Mesenchymal stem cell (in vitro differentiated cells and primary cell): ENCODE results near the gene PURA.

Experiments
- DNase-seq: peaks from one replicate; pipeline ENCODE4 v3.0.0-alpha.2; 2013
- H2AFZ ChIP-seq: one replicate; pipeline ENCODE4 v1.6.1; 2013; ENCODE audit warnings: low read depth, mild to moderate bottlenecking, control low read depth, inconsistent platforms, low read length, moderate library complexity
- H2AK5ac ChIP-seq: 2 replicates; pipeline ENCODE4 v1.6.1; 2013; ENCODE audit warnings: low read length, moderate library complexity, mild to moderate bottlenecking, inconsistent platforms; ENCODE audit not compliant: severe bottlenecking
- H2BK120ac ChIP-seq: one replicate; pipeline ENCODE4 v1.6.1; 2013; ENCODE audit warnings: low read depth, mild to moderate bottlenecking, inconsistent platforms, low read length, moderate library complexity
- H2BK12ac ChIP-seq, 2 experiments: one replicate each; pipeline ENCODE4 v1.6.1; 2013; ENCODE audit warnings: inconsistent platforms in 2 of 2, low read length in 2 of 2, mild to moderate bottlenecking in 2 of 2, moderate library complexity in 2 of 2, control low read depth in 1 of 2
- H2BK15ac ChIP-seq: one replicate; pipeline ENCODE4 v1.6.1; 2013; ENCODE audit warnings: mild to moderate bottlenecking, low read depth, inconsistent platforms; ENCODE audit not compliant: poor library complexity, severe bottlenecking
- H2BK5ac ChIP-seq: 2 replicates; pipeline ENCODE4 v1.6.1; 2013; ENCODE audit warnings: low read depth, mild to moderate bottlenecking, low read length, control low read depth, inconsistent platforms; ENCODE audit not compliant: poor library complexity, severe bottlenecking
- H3K14ac ChIP-seq, 2 experiments: one replicate each; pipeline ENCODE4 v1.6.1; 2013; ENCODE audit warnings: inconsistent platforms in 2 of 2, low read length in 2 of 2, control low read depth in 1 of 2, mild to moderate bottlenecking in 1 of 2, moderate library complexity in 1 of 2
- H3K18ac ChIP-seq, 2 experiments: one replicate each; pipeline ENCODE4 v1.6.1; 2013; ENCODE audit warnings: inconsistent platforms in 2 of 2, low read length in 2 of 2, control low read depth in 1 of 2, low read depth in 1 of 2, mild to moderate bottlenecking in 1 of 2
- H3K23ac ChIP-seq, 2 experiments: one replicate each; pipeline ENCODE4 v1.6.1; 2013; ENCODE audit warnings: inconsistent platforms in 2 of 2, low read length in 2 of 2, mild to moderate bottlenecking in 2 of 2, moderate library complexity in 2 of 2, control low read depth in 1 of 2
- H3K27ac ChIP-seq: 2 replicates; pipeline ENCODE4 v1.5.1; 2013; ENCODE audit warnings: mild to moderate bottlenecking, moderate library complexity, low read length, control low read depth, inconsistent platforms; ENCODE audit not compliant: poor library complexity, severe bottlenecking
- H3K27me3 ChIP-seq, 2 experiments: 2 replicates each; pipeline versions ENCODE4 v1.6.1 to v1.7.0; 2013; ENCODE audit warnings: low read length in 2 of 2, mild to moderate bottlenecking in 2 of 2, moderate library complexity in 2 of 2, control low read depth in 1 of 2, inconsistent platforms in 1 of 2; ENCODE audit not compliant: control insufficient read depth in 1 of 2, insufficient read depth in 1 of 2
- H3K36me3 ChIP-seq, 2 experiments: 2 replicates each; pipeline versions ENCODE4 v1.6.1 to v1.7.0; 2013; ENCODE audit warnings: low read length in 2 of 2, control low read depth in 1 of 2, inconsistent platforms in 1 of 2, low read depth in 1 of 2, mild to moderate bottlenecking in 1 of 2; ENCODE audit not compliant: insufficient read depth in 2 of 2, control insufficient read depth in 1 of 2
- H3K4ac ChIP-seq, 2 experiments: one replicate each; pipeline ENCODE4 v1.6.1; 2013; ENCODE audit warnings: inconsistent platforms in 2 of 2, low read length in 2 of 2, mild to moderate bottlenecking in 2 of 2, moderate library complexity in 2 of 2, control low read depth in 1 of 2, low read depth in 1 of 2
- H3K4me1 ChIP-seq: 2 replicates; pipeline ENCODE4 v1.6.1; 2013; ENCODE audit warnings: low read depth, low read length, control low read depth; ENCODE audit not compliant: control insufficient read depth, insufficient read depth
- H3K4me2 ChIP-seq: 2 replicates; pipeline ENCODE4 v1.6.1; 2013; ENCODE audit warnings: low read length, mild to moderate bottlenecking, inconsistent platforms; ENCODE audit not compliant: poor library complexity, severe bottlenecking
- H3K4me3 ChIP-seq, 2 experiments: 2 replicates each; pipeline versions ENCODE4 v1.5.1 to v1.7.0; 2013; ENCODE audit warnings: low read length in 2 of 2, mild to moderate bottlenecking in 2 of 2, control low read depth in 1 of 2, low read depth in 1 of 2; ENCODE audit not compliant: insufficient read depth in 1 of 2
- H3K79me1 ChIP-seq: replicated peaks from 2 replicates; pipeline ENCODE4 v1.6.1; 2013; ENCODE audit warnings: mild to moderate bottlenecking, control low read depth, low read length, inconsistent platforms; ENCODE audit not compliant: poor library complexity, severe bottlenecking
- H3K9ac ChIP-seq: 2 replicates; pipeline ENCODE4 v1.7.0; 2013; ENCODE audit warnings: mild to moderate bottlenecking, low read length, moderate library complexity
- H3K9me3 ChIP-seq: 2 replicates; pipeline ENCODE4 v1.7.0; 2013; ENCODE audit warnings: mild to moderate bottlenecking, low read length; ENCODE audit not compliant: control insufficient read depth
- H4K8ac ChIP-seq: one replicate; pipeline ENCODE4 v1.6.1; 2013; ENCODE audit warnings: inconsistent platforms, mild to moderate bottlenecking, low read length, moderate library complexity
- H4K91ac ChIP-seq: one replicate; pipeline ENCODE4 v1.6.1; 2013; ENCODE audit warnings: mild to moderate bottlenecking, low read length, inconsistent platforms
- WGBS: methylation state at CpG from one replicate; pipeline ENCODE4 v1.1.7; 2013; ENCODE audit warnings: mixed read lengths; 5-methylcytosine and 5-hydroxymethylcytosine counted together

PURA gene

GRCh38 chr5:140134277-140134935, 20.5 kb downstream of the PURA start:
- no peaks in the 10 kb centered on the region for H3K4me1 ChIP-seq
- no peak overlapping the region for H2AK5ac ChIP-seq
- H3K27ac ChIP-seq, result no peak overlapping the region
- H2BK15ac ChIP-seq, result no peak overlapping the region
- H2AFZ ChIP-seq, result no peak overlapping the region
- H3K79me1 ChIP-seq, result peaks cover 29% of the 10 kb centered on the region
- no peak overlapping the region for H4K8ac ChIP-seq
- no peak overlapping the region for H3K4me3 ChIP-seq
- H3K14ac ChIP-seq, result no peak overlapping the region
- H3K9ac ChIP-seq, result no peak overlapping the region
- H2BK120ac ChIP-seq, result no peak overlapping the region
- H4K91ac ChIP-seq, result no peak overlapping the region
- no peak overlapping the region for H2BK12ac ChIP-seq
- WGBS, result 78% methylated on average over 2 of the region's 2 CpGs
- H3K4ac ChIP-seq, result no peak overlapping the region
- DNase-seq, result no peak
- H3K4me2 ChIP-seq, result no peak overlapping the region
- H3K9me3 ChIP-seq, result no peaks in the 10 kb centered on the region
- no peaks in the 10 kb centered on the region for H3K27me3 ChIP-seq
- no peaks in the 10 kb centered on the region for H3K36me3 ChIP-seq
- no peak overlapping the region for H3K23ac ChIP-seq
- no peak overlapping the region for H3K18ac ChIP-seq
- H2BK5ac ChIP-seq, result no peak overlapping the region

GRCh38 chr5:140135127-140135526, 21.2 kb downstream of the PURA start:
- Histone ChIP-seq H3K4me3 (no peak overlapping the region), H3K23ac (no peak overlapping the region), H2BK120ac (no peak overlapping the region), H2BK15ac (no peak overlapping the region), H4K8ac (no peak overlapping the region), H3K36me3 (no peaks in the 10 kb centered on the region), H3K27me3 (no peaks in the 10 kb centered on the region), H4K91ac (no peak overlapping the region), H2AFZ (no peak overlapping the region), H3K9ac (no peak overlapping the region), H3K4me2 (no peak overlapping the region), H2BK12ac (no peak overlapping the region), H3K79me1 (peaks cover 25% of the 10 kb centered on the region), H3K4me1 (no peaks in the 10 kb centered on the region), H2AK5ac (no peak overlapping the region), H3K18ac (no peak overlapping the region), H3K27ac (no peak overlapping the region), H3K9me3 (no peaks in the 10 kb centered on the region), H3K14ac (no peak overlapping the region), H3K4ac (no peak overlapping the region), H2BK5ac (no peak overlapping the region)
- no peak for DNase-seq

GRCh38 chr5:140136624-140137023, 22.7 kb downstream of the PURA start:
- no peak overlapping the region for H3K4ac ChIP-seq
- no peaks in the 10 kb centered on the region for H3K4me1 ChIP-seq
- H2AFZ ChIP-seq, result no peak overlapping the region
- peaks cover 0 to 4% of the 10 kb centered on the region in 2 experiments for H3K27me3 ChIP-seq
- H3K27ac ChIP-seq, result no peak overlapping the region
- H3K9me3 ChIP-seq, result no peaks in the 10 kb centered on the region
- H2BK12ac ChIP-seq, result no peak overlapping the region
- no peak overlapping the region for H3K4me3 ChIP-seq
- no peak overlapping the region for H3K9ac ChIP-seq
- H3K23ac ChIP-seq, result no peak overlapping the region
- no peak overlapping the region for H3K14ac ChIP-seq
- H2BK15ac ChIP-seq, result no peak overlapping the region
- H3K4me2 ChIP-seq, result no peak overlapping the region
- H2BK5ac ChIP-seq, result no peak overlapping the region
- no peak overlapping the region for H3K18ac ChIP-seq
- 53% methylated on average over 1 of the region's 1 CpG for WGBS
- H3K36me3 ChIP-seq, result no peaks in the 10 kb centered on the region
- no peak overlapping the region for H2AK5ac ChIP-seq
- peaks cover 28% of the 10 kb centered on the region for H3K79me1 ChIP-seq
- no peak overlapping the region for H4K91ac ChIP-seq
- H4K8ac ChIP-seq, result no peak overlapping the region
- no peak for DNase-seq
- no peak overlapping the region for H2BK120ac ChIP-seq

- H3K4me2 ChIP-seq, result no peak overlapping the region
- no peak overlapping the region for H2BK5ac ChIP-seq
- no peak for DNase-seq
- peaks cover 0 to 16% of the 10 kb centered on the region in 2 experiments for H3K27me3 ChIP-seq
- no peak overlapping the region for H3K4me3 ChIP-seq
- H4K91ac ChIP-seq, result no peak overlapping the region
- H3K9me3 ChIP-seq, result no peaks in the 10 kb centered on the region
- no peak overlapping the region for H3K18ac ChIP-seq
- no peak overlapping the region for H2AK5ac ChIP-seq
- no peak overlapping the region for H3K27ac ChIP-seq
- H3K4ac ChIP-seq, result no peak overlapping the region
- H3K9ac ChIP-seq, result no peak overlapping the region
- no peak overlapping the region for H2BK12ac ChIP-seq
- H3K23ac ChIP-seq, result no peak overlapping the region
- H2BK120ac ChIP-seq, result no peak overlapping the region
- no peak overlapping the region for H3K14ac ChIP-seq
- no peak overlapping the region for H4K8ac ChIP-seq
- H2AFZ ChIP-seq, result no peak overlapping the region
- peaks cover 24% of the 10 kb centered on the region for H3K79me1 ChIP-seq
- H3K36me3 ChIP-seq, result no peaks in the 10 kb centered on the region
- WGBS, result 94% methylated on average over 3 of the region's 3 CpGs
- peaks cover 1% of the 10 kb centered on the region for H3K4me1 ChIP-seq
- no peak overlapping the region for H2BK15ac ChIP-seq
Observed at GRCh38 chr5:140140435-140140834, 26.5 kb downstream of the PURA start.
